NB4 (cell line): ENCODE results near the gene CUX1.

ENCODE experiments used
- MYC ChIP-seq: IDR thresholded peaks from 2 replicates; pipeline ENCODE4 v1.6.1; 2011; ENCODE audit warnings: low read depth, low read length
- TF ChIP-seq, protein P1 (sequence below): IDR thresholded peaks from one replicate; pipeline ENCODE4 v1.5.1; 2012; ENCODE audit warnings: low read depth, low read length
- TF ChIP-seq, protein P2 (sequence below): IDR thresholded peaks from 2 replicates; pipeline ENCODE4 v1.6.1; 2011; ENCODE audit warnings: low read depth, low read length

DNA sequence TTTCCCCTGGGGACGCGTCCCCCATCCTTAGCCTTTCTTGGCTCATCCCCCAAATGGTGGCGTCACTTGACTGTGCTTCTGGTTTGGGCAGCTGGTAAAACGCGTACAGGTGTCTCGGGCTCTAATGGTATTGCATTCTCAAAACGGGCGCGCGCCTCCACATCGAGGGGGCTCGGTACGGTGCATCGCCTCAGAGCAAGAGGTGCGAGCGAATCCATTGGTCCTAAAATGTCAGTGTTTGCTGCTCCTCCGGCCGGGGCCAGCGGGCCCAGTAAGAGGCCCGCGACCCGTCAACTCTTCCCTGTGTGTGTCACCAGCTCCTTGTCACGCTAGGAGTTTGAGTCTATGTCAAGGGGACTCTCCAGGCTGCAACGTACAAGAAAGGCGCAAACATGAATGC is 378.6 kb downstream of the CUX1 start:
- TF ChIP-seq MYC = no peak
- TF ChIP-seq, protein P1, sequence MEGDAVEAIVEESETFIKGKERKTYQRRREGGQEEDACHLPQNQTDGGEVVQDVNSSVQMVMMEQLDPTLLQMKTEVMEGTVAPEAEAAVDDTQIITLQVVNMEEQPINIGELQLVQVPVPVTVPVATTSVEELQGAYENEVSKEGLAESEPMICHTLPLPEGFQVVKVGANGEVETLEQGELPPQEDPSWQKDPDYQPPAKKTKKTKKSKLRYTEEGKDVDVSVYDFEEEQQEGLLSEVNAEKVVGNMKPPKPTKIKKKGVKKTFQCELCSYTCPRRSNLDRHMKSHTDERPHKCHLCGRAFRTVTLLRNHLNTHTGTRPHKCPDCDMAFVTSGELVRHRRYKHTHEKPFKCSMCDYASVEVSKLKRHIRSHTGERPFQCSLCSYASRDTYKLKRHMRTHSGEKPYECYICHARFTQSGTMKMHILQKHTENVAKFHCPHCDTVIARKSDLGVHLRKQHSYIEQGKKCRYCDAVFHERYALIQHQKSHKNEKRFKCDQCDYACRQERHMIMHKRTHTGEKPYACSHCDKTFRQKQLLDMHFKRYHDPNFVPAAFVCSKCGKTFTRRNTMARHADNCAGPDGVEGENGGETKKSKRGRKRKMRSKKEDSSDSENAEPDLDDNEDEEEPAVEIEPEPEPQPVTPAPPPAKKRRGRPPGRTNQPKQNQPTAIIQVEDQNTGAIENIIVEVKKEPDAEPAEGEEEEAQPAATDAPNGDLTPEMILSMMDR = no peak
- TF ChIP-seq, protein P2, sequence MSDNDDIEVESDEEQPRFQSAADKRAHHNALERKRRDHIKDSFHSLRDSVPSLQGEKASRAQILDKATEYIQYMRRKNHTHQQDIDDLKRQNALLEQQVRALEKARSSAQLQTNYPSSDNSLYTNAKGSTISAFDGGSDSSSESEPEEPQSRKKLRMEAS = no peak
